Keratinocyte (primary cell): Measurements from ENCODE around the gene RPH3AL.

ENCODE experiments used
- CTCF ChIP-seq, 3 experiments: IDR thresholded peaks in 1 of 3; conservative IDR thresholded peaks in 1 of 3; optimal IDR thresholded peaks in 1 of 3; 2 replicates in 2 of 3; 3 replicates in 1 of 3; pipeline versions ENCODE3 to v1.5.1; 2011; ENCODE audit warnings: low read length in 3 of 3, mild to moderate bottlenecking in 3 of 3, moderate library complexity in 2 of 3, control low read depth in 1 of 3, inconsistent platforms in 1 of 3; ENCODE audit not compliant: insufficient read depth in 2 of 3; ENCODE audit errors: extremely low read depth in 1 of 3
- EZH2 ChIP-seq: IDR thresholded peaks from one replicate; pipeline ENCODE4 v1.6.1; 2012; ENCODE audit warnings: inconsistent platforms, mild to moderate bottlenecking, low read length, moderate library complexity

- TF ChIP-seq CTCF (optimal IDR thresholded peaks at IDR 0.05 in 1 of 3, IDR thresholded peaks at IDR 0.05 in 1 of 3, conservative IDR thresholded peaks at IDR 0.05 in 1 of 3; ENCODE audit: extremely low read depth in 1 of 3, insufficient read depth in 2 of 3, low read length in 3 of 3) (no peak), EZH2 (no peak)
These were observed 20.6 kb downstream of the RPH3AL start for GRCh38 chr17:332023-332422.
